Mesenchymal stem cell (in vitro differentiated cells and primary cell): ENCODE measurements around the gene ZNF207.
"Not testable (repeated sequence)": the region's sequence is repeated elsewhere in the genome, so short reads cannot be mapped to it uniquely, and the experiment has no call there.

Experiments
- DNase-seq: peaks from one replicate; pipeline ENCODE4 v3.0.0-alpha.2; 2013
- H2AFZ ChIP-seq: one replicate; pipeline ENCODE4 v1.6.1; 2013; ENCODE audit warnings: low read depth, mild to moderate bottlenecking, control low read depth, inconsistent platforms, low read length, moderate library complexity
- H2AK5ac ChIP-seq: 2 replicates; pipeline ENCODE4 v1.6.1; 2013; ENCODE audit warnings: low read length, moderate library complexity, mild to moderate bottlenecking, inconsistent platforms; ENCODE audit not compliant: severe bottlenecking
- H2BK120ac ChIP-seq: one replicate; pipeline ENCODE4 v1.6.1; 2013; ENCODE audit warnings: low read depth, mild to moderate bottlenecking, inconsistent platforms, low read length, moderate library complexity
- H2BK12ac ChIP-seq, 2 experiments: one replicate each; pipeline ENCODE4 v1.6.1; 2013; ENCODE audit warnings: inconsistent platforms in 2 of 2, low read length in 2 of 2, mild to moderate bottlenecking in 2 of 2, moderate library complexity in 2 of 2, control low read depth in 1 of 2
- H2BK15ac ChIP-seq: one replicate; pipeline ENCODE4 v1.6.1; 2013; ENCODE audit warnings: mild to moderate bottlenecking, low read depth, inconsistent platforms; ENCODE audit not compliant: poor library complexity, severe bottlenecking
- H2BK5ac ChIP-seq: 2 replicates; pipeline ENCODE4 v1.6.1; 2013; ENCODE audit warnings: low read depth, mild to moderate bottlenecking, low read length, control low read depth, inconsistent platforms; ENCODE audit not compliant: poor library complexity, severe bottlenecking
- H3K14ac ChIP-seq, 2 experiments: one replicate each; pipeline ENCODE4 v1.6.1; 2013; ENCODE audit warnings: inconsistent platforms in 2 of 2, low read length in 2 of 2, control low read depth in 1 of 2, mild to moderate bottlenecking in 1 of 2, moderate library complexity in 1 of 2
- H3K18ac ChIP-seq, 2 experiments: one replicate each; pipeline ENCODE4 v1.6.1; 2013; ENCODE audit warnings: inconsistent platforms in 2 of 2, low read length in 2 of 2, control low read depth in 1 of 2, low read depth in 1 of 2, mild to moderate bottlenecking in 1 of 2
- H3K23ac ChIP-seq, 2 experiments: one replicate each; pipeline ENCODE4 v1.6.1; 2013; ENCODE audit warnings: inconsistent platforms in 2 of 2, low read length in 2 of 2, mild to moderate bottlenecking in 2 of 2, moderate library complexity in 2 of 2, control low read depth in 1 of 2
- H3K27ac ChIP-seq: 2 replicates; pipeline ENCODE4 v1.5.1; 2013; ENCODE audit warnings: mild to moderate bottlenecking, moderate library complexity, low read length, control low read depth, inconsistent platforms; ENCODE audit not compliant: poor library complexity, severe bottlenecking
- H3K27me3 ChIP-seq, 2 experiments: 2 replicates each; pipeline versions ENCODE4 v1.6.1 to v1.7.0; 2013; ENCODE audit warnings: low read length in 2 of 2, mild to moderate bottlenecking in 2 of 2, moderate library complexity in 2 of 2, control low read depth in 1 of 2, inconsistent platforms in 1 of 2; ENCODE audit not compliant: control insufficient read depth in 1 of 2, insufficient read depth in 1 of 2
- H3K36me3 ChIP-seq, 2 experiments: 2 replicates each; pipeline versions ENCODE4 v1.6.1 to v1.7.0; 2013; ENCODE audit warnings: low read length in 2 of 2, control low read depth in 1 of 2, inconsistent platforms in 1 of 2, low read depth in 1 of 2, mild to moderate bottlenecking in 1 of 2; ENCODE audit not compliant: insufficient read depth in 2 of 2, control insufficient read depth in 1 of 2
- H3K4ac ChIP-seq, 2 experiments: one replicate each; pipeline ENCODE4 v1.6.1; 2013; ENCODE audit warnings: inconsistent platforms in 2 of 2, low read length in 2 of 2, mild to moderate bottlenecking in 2 of 2, moderate library complexity in 2 of 2, control low read depth in 1 of 2, low read depth in 1 of 2
- H3K4me1 ChIP-seq: 2 replicates; pipeline ENCODE4 v1.6.1; 2013; ENCODE audit warnings: low read depth, low read length, control low read depth; ENCODE audit not compliant: control insufficient read depth, insufficient read depth
- H3K4me2 ChIP-seq: 2 replicates; pipeline ENCODE4 v1.6.1; 2013; ENCODE audit warnings: low read length, mild to moderate bottlenecking, inconsistent platforms; ENCODE audit not compliant: poor library complexity, severe bottlenecking
- H3K4me3 ChIP-seq, 2 experiments: 2 replicates each; pipeline versions ENCODE4 v1.5.1 to v1.7.0; 2013; ENCODE audit warnings: low read length in 2 of 2, mild to moderate bottlenecking in 2 of 2, control low read depth in 1 of 2, low read depth in 1 of 2; ENCODE audit not compliant: insufficient read depth in 1 of 2
- H3K79me1 ChIP-seq: replicated peaks from 2 replicates; pipeline ENCODE4 v1.6.1; 2013; ENCODE audit warnings: mild to moderate bottlenecking, control low read depth, low read length, inconsistent platforms; ENCODE audit not compliant: poor library complexity, severe bottlenecking
- H3K9ac ChIP-seq: 2 replicates; pipeline ENCODE4 v1.7.0; 2013; ENCODE audit warnings: mild to moderate bottlenecking, low read length, moderate library complexity
- H3K9me3 ChIP-seq: 2 replicates; pipeline ENCODE4 v1.7.0; 2013; ENCODE audit warnings: mild to moderate bottlenecking, low read length; ENCODE audit not compliant: control insufficient read depth
- H4K8ac ChIP-seq: one replicate; pipeline ENCODE4 v1.6.1; 2013; ENCODE audit warnings: inconsistent platforms, mild to moderate bottlenecking, low read length, moderate library complexity
- H4K91ac ChIP-seq: one replicate; pipeline ENCODE4 v1.6.1; 2013; ENCODE audit warnings: mild to moderate bottlenecking, low read length, inconsistent platforms
- WGBS: methylation state at CpG from one replicate; pipeline ENCODE4 v1.1.7; 2013; ENCODE audit warnings: mixed read lengths; 5-methylcytosine and 5-hydroxymethylcytosine counted together

The ZNF207 gene

DNA sequence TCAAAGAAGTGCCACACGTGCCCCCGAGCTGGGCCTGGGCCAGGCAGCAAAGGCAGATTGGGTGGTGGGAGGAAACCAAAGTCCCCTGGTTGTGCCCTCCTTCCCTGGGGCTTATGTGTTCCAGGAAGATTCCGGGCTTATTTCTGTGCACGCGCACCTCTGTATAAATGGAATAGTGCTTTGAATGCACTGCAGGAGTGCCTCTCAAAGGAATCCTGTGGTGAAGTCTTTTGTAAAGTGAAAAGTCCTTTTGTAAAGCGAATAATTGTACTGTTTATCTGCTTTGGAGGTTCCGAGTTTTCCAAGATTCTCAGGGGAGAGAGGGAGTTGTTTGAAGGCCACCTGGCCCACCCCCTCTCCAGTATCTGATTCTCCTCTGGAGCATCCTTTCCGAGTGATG, 34.8 kb upstream of the ZNF207 start:
- no peaks in the 10 kb centered on the region for H3K36me3 ChIP-seq
- H3K23ac ChIP-seq = no peak overlapping the region
- no peak for DNase-seq
- H2AFZ ChIP-seq = no peak overlapping the region
- H3K9me3 ChIP-seq = no peaks in the 10 kb centered on the region
- H2AK5ac ChIP-seq = no peak overlapping the region
- H4K91ac ChIP-seq = no peak overlapping the region
- H3K27me3 ChIP-seq = peaks cover 23 to 35% of the 10 kb centered on the region in 2 experiments
- WGBS = 84% methylated on average over 8 of the region's 8 CpGs
- no peak overlapping the region for H3K27ac ChIP-seq
- no peak overlapping the region for H4K8ac ChIP-seq
- no peak overlapping the region for H2BK120ac ChIP-seq
- H3K14ac ChIP-seq = no peak overlapping the region
- H3K4ac ChIP-seq = no peak overlapping the region
- no peak overlapping the region for H2BK15ac ChIP-seq
- H3K4me1 ChIP-seq = peaks cover 2% of the 10 kb centered on the region
- H3K4me3 ChIP-seq = no peak overlapping the region
- H3K18ac ChIP-seq = no peak overlapping the region
- no peaks in the 10 kb centered on the region for H3K79me1 ChIP-seq
- no peak overlapping the region for H2BK5ac ChIP-seq
- H3K4me2 ChIP-seq = no peak overlapping the region
- no peak overlapping the region for H3K9ac ChIP-seq
- no peak overlapping the region for H2BK12ac ChIP-seq

DNA sequence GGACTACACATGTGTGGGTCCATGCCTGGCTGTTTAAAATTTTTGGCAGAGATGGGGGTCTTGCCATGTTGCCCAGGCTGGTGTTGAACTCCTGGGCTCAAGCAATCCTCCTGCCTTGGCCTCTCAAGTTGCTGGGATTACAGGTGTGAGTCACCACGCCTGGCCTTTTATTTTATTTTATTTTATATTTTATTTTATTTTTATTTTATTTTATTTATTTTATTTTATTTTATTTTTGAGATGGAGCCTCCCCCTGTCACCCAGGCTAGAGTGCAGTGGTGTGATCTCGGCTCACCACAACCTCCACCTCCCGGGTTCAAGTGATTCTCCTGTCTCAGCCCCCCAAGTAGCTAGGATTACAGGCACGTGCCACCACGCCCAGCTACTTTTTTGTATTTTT, 33.3 kb upstream of the ZNF207 start:
- not testable (repeated sequence) for H3K9me3 ChIP-seq, H3K4me3 ChIP-seq, H3K27ac ChIP-seq, H3K18ac ChIP-seq, DNase-seq, H3K4me2 ChIP-seq, H2BK15ac ChIP-seq, H4K8ac ChIP-seq, H2BK5ac ChIP-seq, H3K9ac ChIP-seq, H3K36me3 ChIP-seq, H4K91ac ChIP-seq, H3K14ac ChIP-seq, H2AK5ac ChIP-seq, H3K79me1 ChIP-seq, H2BK12ac ChIP-seq, H2BK120ac ChIP-seq, H2AFZ ChIP-seq, H3K4ac ChIP-seq, H3K23ac ChIP-seq, H3K4me1 ChIP-seq
- peaks cover 23 to 34% of the 10 kb centered on the region in 2 experiments for H3K27me3 ChIP-seq
- 94% methylated on average over 4 of the region's 5 CpGs for WGBS

DNA sequence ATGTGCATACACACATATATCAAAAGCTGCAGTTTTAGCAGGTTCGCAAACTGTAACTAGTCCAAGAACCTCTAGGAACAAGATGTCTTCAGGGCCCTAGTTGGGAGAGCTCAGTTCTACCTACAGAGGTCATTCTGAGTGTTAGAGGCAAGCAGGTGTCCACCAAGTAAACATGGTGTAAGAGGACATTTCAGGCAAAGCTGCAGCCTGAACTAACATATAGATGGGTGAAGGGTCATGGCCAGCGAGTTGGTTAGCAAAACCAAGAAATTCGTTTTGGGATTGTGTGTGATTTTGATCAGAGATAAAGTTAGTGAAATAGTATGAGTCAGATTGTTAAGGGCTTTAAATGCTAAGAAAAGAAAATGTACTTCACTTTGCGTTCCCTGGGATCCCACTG, 32.6 kb upstream of the ZNF207 start:
- no peaks in the 10 kb centered on the region for H3K4me1 ChIP-seq
- H4K91ac ChIP-seq = no peak overlapping the region
- H3K79me1 ChIP-seq = no peaks in the 10 kb centered on the region
- DNase-seq = no peak
- H3K9me3 ChIP-seq = no peaks in the 10 kb centered on the region
- no peak overlapping the region for H2BK12ac ChIP-seq
- 77% methylated on average over 4 of the region's 4 CpGs for WGBS
- H2BK5ac ChIP-seq = no peak overlapping the region
- no peak overlapping the region for H3K14ac ChIP-seq
- H3K36me3 ChIP-seq = no peaks in the 10 kb centered on the region
- no peak overlapping the region for H2BK120ac ChIP-seq
- H3K4me2 ChIP-seq = no peak overlapping the region
- H2BK15ac ChIP-seq = no peak overlapping the region
- no peak overlapping the region for H3K27ac ChIP-seq
- H2AFZ ChIP-seq = no peak overlapping the region
- H2AK5ac ChIP-seq = no peak overlapping the region
- no peak overlapping the region for H3K23ac ChIP-seq
- H3K4me3 ChIP-seq = no peak overlapping the region
- peaks cover 23 to 34% of the 10 kb centered on the region in 2 experiments for H3K27me3 ChIP-seq
- no peak overlapping the region for H3K4ac ChIP-seq
- no peak overlapping the region for H4K8ac ChIP-seq
- H3K18ac ChIP-seq = no peak overlapping the region
- H3K9ac ChIP-seq = no peak overlapping the region

DNA sequence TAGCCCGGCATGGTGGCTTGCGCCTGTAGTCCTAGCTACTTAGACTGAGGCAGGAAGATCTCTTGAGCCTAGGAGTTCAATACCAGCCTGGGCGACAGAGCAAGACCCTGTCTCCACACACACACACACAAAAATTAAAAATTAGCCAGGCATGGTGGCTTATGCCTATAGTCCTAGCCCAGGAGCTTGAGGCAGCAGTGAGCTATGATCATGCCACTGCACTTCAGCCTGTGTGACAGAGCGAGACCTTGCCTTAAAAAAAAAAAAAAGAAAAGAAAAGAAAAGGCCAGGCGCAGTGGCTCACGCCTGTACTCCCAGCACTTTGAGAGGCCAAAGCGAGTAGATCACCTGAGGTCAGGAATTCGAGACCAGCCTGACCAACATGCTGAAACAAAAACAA, 31.9 kb upstream of the ZNF207 start:
- no peak overlapping the region for H3K4me3 ChIP-seq
- H3K9ac ChIP-seq = no peak overlapping the region
- no peak overlapping the region for H3K23ac ChIP-seq
- no peak for DNase-seq
- H2BK15ac ChIP-seq = no peak overlapping the region
- no peaks in the 10 kb centered on the region for H3K36me3 ChIP-seq
- H3K79me1 ChIP-seq = no peaks in the 10 kb centered on the region
- no peak overlapping the region for H3K18ac ChIP-seq
- H2BK12ac ChIP-seq = no peak overlapping the region
- no peak overlapping the region for H2BK5ac ChIP-seq
- H2BK120ac ChIP-seq = no peak overlapping the region
- H3K27ac ChIP-seq = no peak overlapping the region
- H4K91ac ChIP-seq = no peak overlapping the region
- 98% methylated on average over 3 of the region's 8 CpGs for WGBS
- H3K27me3 ChIP-seq = peaks cover 23 to 34% of the 10 kb centered on the region in 2 experiments
- H3K4me1 ChIP-seq = peaks cover 1% of the 10 kb centered on the region
- H3K9me3 ChIP-seq = no peaks in the 10 kb centered on the region
- H2AFZ ChIP-seq = no peak overlapping the region
- no peak overlapping the region for H3K4me2 ChIP-seq
- no peak overlapping the region for H3K4ac ChIP-seq
- H2AK5ac ChIP-seq = no peak overlapping the region
- H4K8ac ChIP-seq = no peak overlapping the region
- no peak overlapping the region for H3K14ac ChIP-seq
